GM12878 (cell line): ENCODE data around the gene LRRC56. TPM values are rescaled to one million over a fixed set of nuclear protein-coding genes. Genes with fewer than 3 reads are reported as not detected.
A peak's percentile ranks its signal among the peaks of the same experiment; 100 is the strongest.

Source experiments
- ATF7 ChIP-seq: fragments of 450-650 bp; IDR thresholded peaks from 2 replicates; pipeline ENCODE4 v1.6.1; 2016; ENCODE audit warnings: low read depth, mild to moderate bottlenecking
- CBFB ChIP-seq: IDR thresholded peaks from 2 replicates; pipeline ENCODE4 v1.6.1; 2016; ENCODE audit warnings: antibody characterized with exemption, low read depth
- E2F8 ChIP-seq: fragments of 450-650 bp; IDR thresholded peaks from 2 replicates; pipeline ENCODE4 v1.6.1; 2018; ENCODE audit warnings: mild to moderate bottlenecking, low read depth, moderate library complexity; ENCODE audit not compliant: partially characterized antibody
- ELK1 ChIP-seq: IDR thresholded peaks from 2 replicates; pipeline ENCODE4 v1.6.1; 2012; ENCODE audit warnings: low read depth, low read length, improper control_type of control experiment
- GATAD2B ChIP-seq: fragments of 450-650 bp; conservative IDR thresholded peaks from 2 replicates; pipeline ENCODE4 v1.6.1; 2017; ENCODE audit warnings: low read depth, mild to moderate bottlenecking, moderate library complexity
- HDGF ChIP-seq: fragments of 450-650 bp; IDR thresholded peaks from 2 replicates; pipeline ENCODE4 v1.6.1; 2016; ENCODE audit warnings: antibody characterized with exemption
- IKZF1 ChIP-seq: fragments of 450-650 bp; conservative IDR thresholded peaks from 2 replicates; pipeline ENCODE4 v1.6.1; 2017; ENCODE audit warnings: antibody characterized with exemption, mild to moderate bottlenecking
- KAT2A ChIP-seq: conservative IDR thresholded peaks from 2 replicates; pipeline ENCODE4 v1.6.1; 2011; ENCODE audit warnings: low read depth, low read length; ENCODE audit not compliant: control insufficient read depth
- MXI1 ChIP-seq: fragments of 150-350 bp; IDR thresholded peaks from 2 replicates; pipeline ENCODE4 v1.6.1; 2011; ENCODE audit warnings: low read depth, mild to moderate bottlenecking, inconsistent platforms, low read length, improper control_type of control experiment
- MYC ChIP-seq: IDR thresholded peaks from 2 replicates; pipeline ENCODE4 v1.6.1; 2011; ENCODE audit warnings: mild to moderate bottlenecking, low read length, moderate library complexity, inconsistent platforms; ENCODE audit not compliant: insufficient read depth, insufficient replicate concordance, insufficient read length, severe bottlenecking
- NR2C2 ChIP-seq: IDR thresholded peaks from 2 replicates; pipeline ENCODE4 v1.6.1; 2011; ENCODE audit warnings: borderline replicate concordance, low read depth; ENCODE audit not compliant: control insufficient read depth, insufficient read length
- NRF1 ChIP-seq: conservative IDR thresholded peaks from 2 replicates; pipeline ENCODE4 v1.6.1; 2011; ENCODE audit warnings: mild to moderate bottlenecking, low read depth, low read length, improper control_type of control experiment
- PRDM15 ChIP-seq: fragments of 450-650 bp; formaldehyde crosslinking; IDR thresholded peaks from 2 replicates; pipeline ENCODE4 v1.4.0; 2020; ENCODE audit warnings: mild to moderate bottlenecking, moderate library complexity
- RAD51 ChIP-seq: fragments of 450-650 bp; IDR thresholded peaks from 2 replicates; pipeline ENCODE4 v1.6.1; 2016; ENCODE audit warnings: moderate library complexity, mild to moderate bottlenecking, inconsistent platforms
- RCOR1 ChIP-seq: conservative IDR thresholded peaks from 2 replicates; pipeline ENCODE4 v1.6.1; 2012; ENCODE audit warnings: low read depth, low read length, improper control_type of control experiment
- SIX5 ChIP-seq: IDR thresholded peaks from 2 replicates; pipeline ENCODE4 v1.6.1; 2011; ENCODE audit warnings: mild to moderate bottlenecking, low read depth, low read length, moderate library complexity; ENCODE audit not compliant: severe bottlenecking
- SP1 ChIP-seq: IDR thresholded peaks from one replicate; pipeline ENCODE4 v1.6.1; 2011; ENCODE audit warnings: low read depth, low read length
- ZBTB11 ChIP-seq: fragments of 450-650 bp; formaldehyde crosslinking; IDR thresholded peaks from 2 replicates; pipeline ENCODE4 v1.5.0; 2022; ENCODE audit warnings: mild to moderate bottlenecking, missing genetic modification characterization
- ZSCAN29 ChIP-seq: fragments of 450-650 bp; IDR thresholded peaks from 2 replicates; pipeline ENCODE4 v1.6.1; 2017; ENCODE audit warnings: mild to moderate bottlenecking, moderate library complexity
- polyA plus RNA-seq, 11 experiments: library from polyadenylated mRNA; depleted of rRNA in 4 of 11; unstranded in 6 of 11; stranded (reverse) in 5 of 11; fragments of >200 nt; fragmentation: Nextera tagmentation in 4 of 11; fragmentation: Illumina TruSeq in 1 of 11; extraction: Ambion mirVana in 4 of 11; extraction: Trizol in 1 of 11; gene quantifications; 1 replicate in 1 of 11; 2 replicates in 10 of 11; pipeline versions ENCODE4 v1.2.1 to v1.2.3, GENCODE V29; 2011 to 2016; ENCODE audit warnings: inconsistent platforms in 2 of 11, missing spikeins in 2 of 11, low read depth in 1 of 11
- total RNA-seq, 4 experiments: library from RNA; depleted of rRNA in 3 of 4; stranded (reverse); fragments of >200 nt in 3 of 4; fragmentation: Illumina TruSeq in 1 of 4; extraction: Trizol in 1 of 4; gene quantifications; 2 replicates each; pipeline versions ENCODE4 v1.2.1 to v1.2.3, GENCODE V29; 2013 to 2021

Gene LRRC56
- total and polyA plus RNA-seq, 10 of the 15 experiments (the other 5 are each of a cell fraction or from before 2014, with no cell fraction given) = 0.02 to 1.9 (median 0.75) TPM; not detected in 1

- TF ChIP-seq E2F8 (no peak), RAD51 (peak; percentile 82), MYC (peak; percentile 35), PRDM15 (CRISPR knock-in tag) (no peak), NR2C2 (no peak), GATAD2B (0 out of 2 replicates have a peak, but pooled peaks have one; percentile 66), KAT2A (no peak), ELK1 (peak; percentile 96), IKZF1 (peak; percentile 84), ATF7 (no peak; the same call in 1 of the 2 replicates), NRF1 (peak; percentile 73), ZBTB11 (no peak), MXI1 (peak; percentile 61), SIX5 (peak; percentile 45), HDGF (no peak), CBFB (peak; percentile 77), SP1 (peak; percentile 74), ZSCAN29 (no peak), RCOR1 (no peak)
Observed at GRCh38 chr11:506238-506994, 30.9 kb upstream of the LRRC56 start (continued).
